Dermis blood vessel endothelial cell (primary cell): ENCODE data around the gene OSBPL9. TPM values are rescaled to one million over a fixed set of nuclear protein-coding genes. Genes with fewer than 3 reads are reported as not detected.
"Not testable (repeated sequence)": the region's sequence is repeated elsewhere in the genome, so short reads cannot be mapped to it uniquely, and the experiment has no call there.

Experiments used
- DNase-seq: peaks from one replicate; pipeline ENCODE4 v3.0.0; 2010
- total RNA-seq: library from RNA; depleted of rRNA; stranded (reverse); fragments of >200 nt; gene quantifications from 2 replicates; pipeline ENCODE4 v1.2.3, GENCODE V29; 2014

Gene OSBPL9
- total RNA-seq, 1 donor from 2014 or later = 96.1 TPM

DNA sequence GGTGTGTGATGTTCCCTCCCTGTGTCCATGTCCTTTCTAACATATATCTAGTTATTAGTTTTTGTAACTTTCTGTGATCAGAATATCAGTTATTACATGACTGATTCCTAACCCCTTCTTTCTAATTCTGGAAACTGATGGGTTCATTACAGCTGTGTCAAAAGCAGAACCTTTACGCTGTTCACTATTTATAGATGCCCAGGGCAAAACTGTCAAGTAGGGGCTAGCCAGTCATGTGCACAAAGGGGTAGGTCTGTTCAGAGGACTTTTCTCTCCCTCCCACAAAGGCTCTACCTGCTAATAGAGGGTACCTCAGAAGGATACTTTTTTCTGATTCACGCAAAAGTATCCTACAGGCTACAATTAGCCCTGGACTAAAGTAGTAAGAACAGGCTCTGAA is 182.5 kb downstream of the OSBPL9 start:
- no peak for DNase-seq

DNA sequence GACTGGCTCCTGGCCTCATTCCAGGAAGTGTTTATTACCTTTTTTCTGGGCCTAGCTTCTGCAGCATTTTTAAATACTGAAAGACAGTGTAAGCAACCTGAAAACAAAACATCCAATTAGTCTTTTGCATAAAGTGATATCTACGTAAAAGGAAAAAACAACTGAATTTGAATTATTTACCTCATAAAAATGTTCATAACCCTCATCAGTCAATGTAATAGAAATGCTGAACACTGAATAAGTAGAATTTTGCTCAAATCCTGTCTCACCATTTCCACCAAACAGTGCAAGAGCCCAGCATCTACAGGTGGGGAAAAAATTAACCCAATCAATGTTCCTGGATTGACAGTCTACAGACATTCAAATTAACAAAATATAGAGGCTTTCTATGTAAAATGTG is 197.6 kb downstream of the OSBPL9 start:
- DNase-seq = no peak

DNA sequence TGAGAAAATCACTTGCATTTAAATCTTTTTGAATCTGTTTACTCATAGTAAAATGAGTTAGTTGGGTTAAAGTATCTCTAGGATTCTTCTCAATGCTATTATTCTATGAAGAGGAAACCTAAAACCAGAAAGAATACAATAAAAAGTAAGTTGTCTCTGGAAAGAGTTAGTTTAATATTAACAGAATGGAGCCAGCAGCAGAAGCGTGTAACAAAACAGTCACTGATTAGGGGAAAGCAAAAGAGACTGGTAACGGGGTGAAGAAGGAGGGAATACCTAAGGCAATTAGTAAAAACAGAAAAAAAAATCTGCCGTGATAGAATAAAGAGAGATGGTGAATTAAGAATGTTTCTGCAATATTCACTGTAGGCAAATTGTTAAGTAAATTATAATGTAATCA is 201.6 kb downstream of the OSBPL9 start:
- DNase-seq = no peak

DNA sequence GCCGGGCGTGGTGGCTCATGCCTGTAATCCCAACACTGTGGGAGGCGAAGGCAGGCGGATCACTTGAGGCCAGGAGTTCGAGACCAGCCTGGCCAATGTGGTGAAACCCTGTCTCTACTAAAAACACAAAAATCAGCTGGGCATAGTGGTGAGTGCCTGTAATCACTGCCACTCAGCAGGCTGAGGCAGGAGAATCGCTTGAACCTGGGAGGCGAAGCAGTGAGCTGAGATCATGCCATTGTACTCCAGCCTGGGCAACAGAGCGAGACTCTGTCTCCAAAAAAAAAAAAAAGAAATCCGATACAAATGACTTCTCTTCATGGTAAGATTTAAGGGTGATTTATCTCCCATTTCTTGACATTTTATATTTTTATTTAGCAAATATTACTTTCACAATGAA is 202.1 kb downstream of the OSBPL9 start:
- not testable (repeated sequence) for DNase-seq

DNA sequence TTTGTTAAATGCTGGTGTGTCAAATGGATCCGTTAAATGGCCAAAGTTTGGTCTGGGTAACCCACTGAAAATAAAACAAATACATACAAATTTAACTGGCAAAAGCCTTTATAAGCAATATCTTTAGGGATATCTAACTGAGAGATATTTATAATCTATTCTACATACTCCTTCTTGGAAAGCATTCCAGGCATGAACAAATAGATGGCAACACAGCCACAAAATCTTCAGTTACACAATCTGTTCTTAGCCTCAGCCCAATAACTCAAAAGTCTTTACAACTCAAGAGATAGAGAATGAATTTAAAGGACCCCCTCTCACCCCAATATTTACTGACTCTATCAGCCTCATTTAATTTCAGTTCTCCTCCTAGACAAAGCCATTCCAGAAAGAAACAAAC is 202.9 kb downstream of the OSBPL9 start:
- no peak for DNase-seq

DNA sequence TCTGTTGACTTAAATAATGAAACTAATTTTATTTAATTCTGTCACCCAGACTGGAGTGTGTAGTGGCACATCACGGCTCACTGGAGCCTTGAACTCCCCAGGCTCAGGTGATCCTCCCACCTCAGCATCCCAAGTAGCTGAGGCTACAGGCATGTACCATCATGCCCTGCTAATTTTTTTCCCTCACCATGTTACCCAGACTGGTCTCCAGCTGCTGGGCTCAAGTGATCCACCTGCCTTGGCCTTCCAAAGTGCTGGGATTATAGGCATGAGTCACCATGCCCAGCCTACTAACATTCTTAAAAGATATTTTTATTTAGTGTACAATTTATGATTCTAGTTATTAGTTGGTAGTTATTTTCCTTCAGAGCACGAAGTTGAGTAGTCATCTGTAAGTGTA is 212.2 kb downstream of the OSBPL9 start:
- DNase-seq = no peak

DNA sequence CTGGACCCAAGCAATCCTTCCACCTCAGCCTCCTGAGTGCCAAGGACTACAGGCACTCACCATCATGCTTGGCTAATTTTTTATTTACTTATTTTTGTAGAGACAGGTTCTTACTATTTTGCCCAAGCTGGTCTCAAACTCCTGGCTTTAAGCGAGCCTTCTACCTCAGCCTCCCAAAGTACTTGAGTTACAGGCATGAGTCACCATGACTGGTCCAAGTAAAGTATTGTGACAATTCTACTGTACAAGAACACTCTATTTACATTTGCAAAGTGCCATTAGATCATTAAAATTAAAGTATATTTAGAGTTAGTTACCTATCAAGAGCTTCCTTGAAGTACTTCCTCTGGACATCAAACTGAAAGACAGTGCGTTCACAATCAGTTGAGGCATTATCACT is 216.8 kb downstream of the OSBPL9 start:
- DNase-seq = no peak

DNA sequence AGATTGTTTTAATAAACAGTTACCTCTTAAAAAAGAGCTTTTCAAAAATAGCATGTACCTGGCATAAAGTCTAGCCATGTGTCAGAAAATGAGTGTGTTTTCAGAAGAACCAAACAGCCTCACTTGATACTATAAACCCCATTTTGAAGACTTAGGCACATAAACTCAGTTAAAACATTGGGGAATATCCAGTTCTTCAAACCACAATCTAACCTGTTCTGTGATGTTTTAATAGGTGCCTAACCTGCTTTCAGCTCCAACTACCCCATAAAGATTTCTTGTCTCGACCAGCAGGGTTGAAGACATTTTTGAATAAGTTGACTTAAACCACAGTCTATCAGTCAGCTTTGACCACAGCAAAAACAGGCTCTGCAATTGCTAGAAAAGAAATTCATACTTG is 220.4 kb downstream of the OSBPL9 start:
- no peak for DNase-seq

Other genes starting within 250 kb of the OSBPL9 start
- 99.9 and 112 TPM in 2 replicates for gene EPS15, start 97.8 kb upstream of the OSBPL9 start, total RNA-seq